GM12874 (cell line): Measurements from ENCODE around the gene PLEKHA4.
A peak's percentile ranks its signal among the peaks of the same experiment; 100 is the strongest.

ENCODE experiments used
- TF ChIP-seq, protein P1 (sequence below): IDR thresholded peaks from 2 replicates; pipeline ENCODE4 v1.5.1; 2011; ENCODE audit warnings: low read depth, mild to moderate bottlenecking, control low read depth, low read length, moderate library complexity; ENCODE audit not compliant: insufficient read depth

Gene PLEKHA4

DNA sequence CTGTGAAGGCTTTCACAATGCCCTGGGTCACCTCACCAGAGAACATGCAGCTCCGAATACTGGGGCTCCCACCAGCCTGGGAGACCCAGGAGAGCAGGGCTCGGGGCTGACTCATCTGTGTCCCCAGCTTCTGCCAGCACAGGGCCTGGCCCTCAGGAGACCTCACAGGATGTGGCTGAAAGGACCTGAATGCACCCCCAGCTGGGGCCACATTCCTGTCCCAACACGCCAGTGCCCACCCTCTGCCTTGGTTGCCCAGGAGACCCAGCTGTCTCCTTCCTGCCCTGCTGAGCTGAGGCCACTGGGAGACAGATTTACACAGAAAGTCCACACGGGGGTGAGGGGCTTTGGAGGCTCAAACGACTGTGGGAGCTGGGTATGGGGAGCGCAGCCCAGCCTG lies 69.5 kb downstream of the PLEKHA4 start:
- TF ChIP-seq, protein P1, sequence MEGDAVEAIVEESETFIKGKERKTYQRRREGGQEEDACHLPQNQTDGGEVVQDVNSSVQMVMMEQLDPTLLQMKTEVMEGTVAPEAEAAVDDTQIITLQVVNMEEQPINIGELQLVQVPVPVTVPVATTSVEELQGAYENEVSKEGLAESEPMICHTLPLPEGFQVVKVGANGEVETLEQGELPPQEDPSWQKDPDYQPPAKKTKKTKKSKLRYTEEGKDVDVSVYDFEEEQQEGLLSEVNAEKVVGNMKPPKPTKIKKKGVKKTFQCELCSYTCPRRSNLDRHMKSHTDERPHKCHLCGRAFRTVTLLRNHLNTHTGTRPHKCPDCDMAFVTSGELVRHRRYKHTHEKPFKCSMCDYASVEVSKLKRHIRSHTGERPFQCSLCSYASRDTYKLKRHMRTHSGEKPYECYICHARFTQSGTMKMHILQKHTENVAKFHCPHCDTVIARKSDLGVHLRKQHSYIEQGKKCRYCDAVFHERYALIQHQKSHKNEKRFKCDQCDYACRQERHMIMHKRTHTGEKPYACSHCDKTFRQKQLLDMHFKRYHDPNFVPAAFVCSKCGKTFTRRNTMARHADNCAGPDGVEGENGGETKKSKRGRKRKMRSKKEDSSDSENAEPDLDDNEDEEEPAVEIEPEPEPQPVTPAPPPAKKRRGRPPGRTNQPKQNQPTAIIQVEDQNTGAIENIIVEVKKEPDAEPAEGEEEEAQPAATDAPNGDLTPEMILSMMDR, result no peak

DNA sequence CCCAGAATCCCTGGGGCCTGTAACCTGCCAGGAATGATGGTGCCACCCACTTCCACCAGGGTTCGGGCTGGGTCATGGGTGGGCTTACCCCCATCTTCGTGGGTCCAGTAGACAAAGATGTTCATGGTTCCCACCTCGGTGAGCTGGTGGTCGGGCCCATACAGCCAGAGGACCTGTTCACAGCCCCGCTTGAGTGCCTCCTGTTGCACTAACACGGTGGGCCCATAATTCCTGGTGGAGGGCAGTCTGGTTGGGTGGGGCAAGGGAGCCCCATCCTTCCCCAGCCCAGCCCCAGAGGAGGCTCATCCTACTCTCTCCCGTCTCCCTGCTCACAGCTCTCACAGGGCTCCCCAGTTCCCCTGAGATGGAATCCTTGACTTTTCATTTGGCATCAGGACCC lies 71.3 kb downstream of the PLEKHA4 start:
- TF ChIP-seq, protein P1, result no peak

DNA sequence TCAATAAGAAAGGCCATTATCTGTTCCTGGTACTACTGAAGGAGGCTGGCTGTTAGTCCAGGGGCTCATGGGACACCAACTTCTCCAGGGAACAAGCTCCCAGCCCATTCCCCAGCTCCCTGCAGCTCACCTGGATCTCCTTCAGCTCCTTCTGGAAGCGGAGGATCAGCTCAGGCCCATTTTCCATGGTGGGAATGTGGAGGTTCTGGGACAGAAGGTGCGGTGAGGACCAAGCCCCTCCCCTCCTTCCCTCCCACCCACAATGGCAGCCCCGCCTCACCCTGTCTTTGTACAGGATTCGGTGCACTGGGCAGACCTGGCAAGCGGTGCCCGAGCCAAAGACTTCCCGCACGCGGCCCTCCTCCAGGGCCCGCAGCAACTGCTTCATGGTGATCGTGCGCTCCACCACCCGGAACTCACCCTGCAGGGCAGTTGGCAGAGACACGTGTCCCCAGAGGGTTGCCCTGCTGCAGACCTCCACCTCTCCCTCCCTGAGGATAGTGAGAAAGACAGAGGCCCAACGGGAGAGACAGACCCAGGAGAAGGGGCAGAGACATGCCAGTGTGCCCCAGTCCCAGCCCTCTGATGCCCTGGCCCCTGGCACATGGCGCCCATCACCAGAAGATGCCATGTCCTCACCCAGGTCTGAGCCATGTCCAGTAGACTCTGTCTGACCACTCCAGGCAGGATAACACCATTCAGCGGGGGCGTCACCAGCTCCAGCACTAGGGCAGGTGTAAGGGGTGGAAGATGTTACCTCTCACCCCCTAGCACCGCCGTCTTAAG lies 71.9 kb downstream of the PLEKHA4 start:
- TF ChIP-seq, protein P1, result no peak

DNA sequence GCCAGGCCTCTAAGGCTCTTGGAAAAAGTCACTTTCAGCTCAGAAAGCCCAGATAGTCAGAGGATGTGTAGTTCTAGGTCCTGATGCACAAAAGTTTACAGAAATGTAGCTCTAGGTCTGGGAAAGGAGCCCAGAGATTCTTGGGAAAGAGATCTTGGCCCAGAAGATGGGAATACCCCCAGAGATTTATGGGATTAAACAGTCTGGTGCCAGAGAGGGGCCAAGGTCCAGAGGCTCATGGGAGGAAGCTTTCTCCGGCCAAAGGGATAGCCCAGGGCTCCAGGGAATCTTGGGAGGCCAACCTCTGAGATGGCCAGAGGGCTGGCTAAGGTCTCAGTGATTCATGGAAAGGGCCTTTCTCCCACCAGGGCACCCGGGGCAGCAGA lies 72.7 kb downstream of the PLEKHA4 start:
- TF ChIP-seq, protein P1, result no peak

DNA sequence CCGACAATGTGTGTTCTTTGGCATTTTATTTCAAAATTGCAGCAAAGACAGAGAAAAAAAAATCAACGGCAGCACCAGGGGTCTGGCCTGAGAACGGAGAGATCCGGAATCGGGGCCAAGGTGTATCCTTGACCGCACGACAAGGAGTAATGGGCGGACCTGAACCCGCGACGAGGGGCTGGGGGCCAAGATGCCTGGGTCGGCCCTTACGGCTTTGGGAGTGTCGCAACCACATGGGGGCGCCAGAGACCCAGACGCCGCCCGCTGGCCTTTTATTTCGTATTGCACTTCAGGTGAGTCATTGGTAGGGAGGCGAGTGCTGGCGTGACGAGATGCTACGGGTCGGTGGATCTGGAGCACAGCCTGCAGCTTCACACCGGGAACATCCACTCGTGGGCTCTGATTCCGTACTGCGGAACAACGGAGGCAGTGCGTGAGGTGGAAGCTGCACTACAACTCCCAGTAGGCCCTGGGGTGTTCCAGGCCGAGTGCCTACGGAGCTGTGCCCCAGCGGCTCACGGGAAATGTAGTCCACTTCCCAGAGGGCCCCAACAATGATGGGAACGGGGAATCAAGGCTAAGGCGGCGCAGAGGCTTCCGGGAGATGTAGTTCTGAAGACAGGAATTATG lies 73.2 kb downstream of the PLEKHA4 start:
- TF ChIP-seq, protein P1, result peak; percentile 95

DNA sequence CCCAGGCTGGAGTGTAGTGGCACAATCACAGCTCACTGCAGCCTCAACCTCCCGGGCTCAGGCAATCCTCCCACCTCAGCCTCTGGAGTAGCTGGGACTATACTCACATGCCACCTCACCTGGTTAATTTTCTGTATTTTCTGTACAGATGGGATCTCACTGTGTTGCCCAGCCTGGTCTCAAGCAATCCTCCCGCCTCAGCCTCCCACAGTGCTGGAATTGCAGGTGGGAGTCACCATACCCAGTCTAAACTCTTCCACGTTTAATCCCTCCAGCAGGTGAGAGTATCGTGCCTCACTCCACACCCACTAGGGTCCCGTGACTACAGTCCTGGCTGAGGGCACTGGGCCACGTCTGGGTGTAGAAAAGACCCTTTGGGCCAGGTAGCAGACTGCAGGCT lies 74.1 kb downstream of the PLEKHA4 start:
- TF ChIP-seq, protein P1, result no peak

DNA sequence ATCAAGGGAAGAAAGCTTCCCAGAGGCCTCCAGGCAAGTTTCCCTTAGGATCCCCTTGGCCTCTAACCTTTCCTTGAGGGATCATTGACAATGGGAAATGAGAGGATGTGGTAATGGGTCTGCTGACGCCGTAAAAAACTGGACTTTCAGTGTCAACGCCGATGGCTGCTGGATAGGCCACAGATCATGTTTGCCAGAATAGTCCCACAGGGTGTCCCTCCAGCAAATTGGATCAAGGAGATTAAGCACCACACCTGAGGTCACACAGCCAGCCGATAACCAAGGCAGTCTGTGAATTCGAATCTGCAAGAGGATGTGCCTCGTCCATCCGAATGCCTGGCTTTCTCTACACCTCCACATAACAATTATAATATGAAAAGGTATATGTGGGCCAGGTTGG lies 75.1 kb downstream of the PLEKHA4 start:
- TF ChIP-seq, protein P1, result no peak
